GM19043 (cell line): ENCODE measurements around the gene LRRTM3.

ENCODE experiments used
- ATAC-seq: cut with Tn5 transposase; IDR thresholded peaks from one replicate; pipeline ENCODE4 v1.9.1; 2021; ENCODE audit warnings: low read depth; ENCODE audit not compliant: unreplicated experiment

The LRRTM3 gene

GRCh38 chr10:66931340-66931948 lies 5.6 kb downstream of the LRRTM3 start:
- peak; percentile 65 for ATAC-seq

GRCh38 chr10:66931949-66932343 lies 6.1 kb downstream of the LRRTM3 start:
- no peak for ATAC-seq

GRCh38 chr10:66934711-66935110 lies 8.9 kb downstream of the LRRTM3 start:
- no peak for ATAC-seq

GRCh38 chr10:66940965-66941364 lies 15.1 kb downstream of the LRRTM3 start:
- no peak for ATAC-seq

DNA sequence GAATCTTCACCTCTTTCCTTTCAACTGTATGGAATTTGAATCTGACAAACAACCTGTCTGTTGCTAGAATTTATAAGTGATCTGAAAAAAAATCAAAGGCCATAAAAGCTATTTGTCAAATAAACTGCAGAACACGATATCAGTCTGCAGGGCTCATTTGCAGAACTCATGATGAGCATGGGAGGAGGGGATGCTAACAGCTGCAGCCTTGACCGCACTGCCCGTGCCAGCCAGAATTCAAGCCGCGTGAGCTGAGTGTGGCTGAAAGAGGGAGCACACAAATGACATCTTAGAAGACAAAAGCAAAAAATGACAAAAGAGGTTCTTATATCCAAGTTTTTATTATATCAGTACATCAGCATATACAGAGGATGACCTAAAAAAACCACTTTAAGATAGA lies 15.7 kb downstream of the LRRTM3 start:
- ATAC-seq = no peak

- no peak for ATAC-seq
These were observed 16.6 kb downstream of the LRRTM3 start for GRCh38 chr10:66942407-66942806.

DNA sequence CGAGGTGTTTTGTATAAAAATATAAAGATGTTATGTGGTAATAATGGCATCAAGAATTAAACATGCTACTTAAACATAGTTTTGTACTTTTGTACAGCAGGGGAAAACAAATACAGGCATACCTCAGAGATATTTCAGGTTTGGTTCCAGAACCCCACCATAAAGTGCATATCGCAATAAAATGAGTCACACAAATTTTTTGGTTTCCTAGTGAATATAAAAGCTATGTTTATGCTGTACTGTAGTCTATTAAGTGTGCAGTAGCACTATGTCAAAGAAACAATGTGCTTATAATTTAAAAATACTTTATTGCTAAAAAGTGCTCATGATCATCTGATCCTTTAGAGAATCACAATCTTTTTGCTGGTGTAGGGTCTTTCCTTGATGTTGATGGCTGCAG lies 17.8 kb downstream of the LRRTM3 start:
- no peak for ATAC-seq

DNA sequence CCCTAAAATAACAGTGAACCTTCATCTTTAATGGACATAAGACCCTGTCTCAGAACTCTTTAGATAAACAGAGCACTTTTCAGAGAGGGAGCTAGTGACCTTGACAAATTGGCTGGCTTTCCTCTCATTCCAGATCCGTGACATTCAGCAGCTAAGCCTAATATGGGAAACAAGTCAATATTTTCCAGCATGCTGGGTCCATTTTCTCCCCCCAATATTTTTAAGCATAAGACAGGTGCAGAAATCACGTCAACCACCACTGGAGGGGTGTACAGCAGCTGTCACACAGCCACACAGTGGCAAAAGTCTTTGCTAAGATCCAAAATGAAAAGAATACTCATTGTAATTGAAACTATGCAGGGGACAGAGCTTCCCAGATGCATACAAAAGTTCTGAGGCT lies 26.1 kb downstream of the LRRTM3 start:
- ATAC-seq = no peak

DNA sequence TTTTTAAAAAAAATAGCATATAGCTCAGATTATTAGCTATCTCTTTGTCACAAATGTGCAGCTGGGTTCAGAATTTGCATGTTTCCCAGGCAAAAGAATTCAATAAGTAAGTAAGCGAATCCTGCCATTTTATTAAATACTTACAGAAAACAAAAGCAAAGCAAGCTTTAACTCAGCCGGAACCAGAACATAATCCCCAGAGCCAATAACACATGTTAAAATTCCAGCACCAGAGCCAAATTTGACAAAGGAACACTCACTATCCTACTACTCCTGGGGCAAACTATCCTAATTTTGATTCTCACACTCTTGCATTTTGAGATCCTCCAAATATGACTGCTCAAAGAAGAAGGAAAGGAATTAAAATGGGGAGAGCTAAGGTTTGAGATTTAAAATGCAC lies 32.6 kb downstream of the LRRTM3 start:
- no peak for ATAC-seq

DNA sequence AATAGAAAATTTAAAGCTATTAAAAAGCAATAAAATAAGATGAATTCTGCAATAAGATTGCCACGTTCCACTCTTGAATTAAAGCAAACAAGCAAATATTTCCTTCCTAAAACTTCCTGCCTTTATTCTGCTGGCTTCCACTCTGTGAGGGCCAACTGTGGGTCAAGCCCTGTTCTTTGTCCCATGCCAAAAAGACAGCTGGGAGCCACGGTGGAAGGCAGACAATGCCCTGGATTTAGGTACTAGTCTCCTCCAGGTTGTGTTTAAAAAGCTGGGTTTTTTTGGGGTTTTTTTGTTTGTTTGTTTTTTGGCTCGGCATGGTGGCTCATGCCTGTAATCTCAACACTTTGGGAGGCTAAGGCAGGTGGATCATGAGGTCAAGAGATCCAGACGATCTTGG lies 39.1 kb downstream of the LRRTM3 start:
- no peak for ATAC-seq

- no peak for ATAC-seq
These were observed 54.5 kb downstream of the LRRTM3 start for GRCh38 chr10:66980246-66980815.

DNA sequence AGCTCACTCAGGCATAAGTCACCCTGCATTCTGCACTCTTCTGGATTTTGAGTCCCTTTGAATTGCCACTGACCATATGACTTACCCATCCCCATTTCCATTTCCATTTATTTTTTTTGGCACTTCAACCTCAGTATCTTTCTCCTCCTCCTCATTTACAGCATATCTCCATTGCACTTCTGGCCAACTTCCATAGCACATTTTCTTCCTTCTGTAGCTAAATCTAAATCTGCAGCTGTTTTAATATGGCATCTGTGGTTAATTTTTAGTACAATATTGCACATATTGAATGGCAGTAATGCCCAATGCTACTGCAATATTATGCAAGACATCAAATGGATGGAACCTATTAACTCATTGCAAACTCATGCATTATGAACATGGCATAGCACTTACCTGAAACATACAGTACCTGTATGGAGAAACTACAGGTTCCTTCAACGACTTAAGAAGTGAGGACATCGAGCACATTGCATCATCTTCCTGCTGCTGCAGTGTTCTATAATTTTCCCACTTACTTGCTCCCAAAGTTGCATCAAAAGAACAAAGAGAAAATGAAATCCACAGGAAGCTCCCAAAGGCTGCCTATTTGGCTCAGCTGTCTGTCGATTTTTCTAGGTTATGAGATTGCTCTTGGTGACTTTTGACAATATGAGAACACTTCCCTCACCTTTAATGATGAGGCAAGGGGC lies 55.7 kb downstream of the LRRTM3 start:
- ATAC-seq = no peak

DNA sequence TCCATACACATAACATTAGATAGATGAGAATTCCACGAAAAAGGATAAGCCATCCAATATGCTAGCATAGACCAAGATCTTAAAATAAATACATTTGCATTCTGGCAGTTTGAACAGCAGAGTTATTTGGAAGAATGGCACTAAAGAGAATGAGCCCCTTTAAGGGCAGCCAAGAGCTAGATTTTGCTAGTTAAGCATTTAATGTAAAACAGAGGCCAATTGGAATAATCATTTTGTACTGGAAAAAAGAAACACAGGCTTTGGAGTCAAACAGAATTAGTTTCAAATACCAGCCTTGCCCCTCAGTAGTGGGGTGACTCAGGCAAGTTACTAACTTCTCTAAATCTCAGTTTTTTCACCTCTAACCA lies 56.2 kb downstream of the LRRTM3 start:
- no peak for ATAC-seq

DNA sequence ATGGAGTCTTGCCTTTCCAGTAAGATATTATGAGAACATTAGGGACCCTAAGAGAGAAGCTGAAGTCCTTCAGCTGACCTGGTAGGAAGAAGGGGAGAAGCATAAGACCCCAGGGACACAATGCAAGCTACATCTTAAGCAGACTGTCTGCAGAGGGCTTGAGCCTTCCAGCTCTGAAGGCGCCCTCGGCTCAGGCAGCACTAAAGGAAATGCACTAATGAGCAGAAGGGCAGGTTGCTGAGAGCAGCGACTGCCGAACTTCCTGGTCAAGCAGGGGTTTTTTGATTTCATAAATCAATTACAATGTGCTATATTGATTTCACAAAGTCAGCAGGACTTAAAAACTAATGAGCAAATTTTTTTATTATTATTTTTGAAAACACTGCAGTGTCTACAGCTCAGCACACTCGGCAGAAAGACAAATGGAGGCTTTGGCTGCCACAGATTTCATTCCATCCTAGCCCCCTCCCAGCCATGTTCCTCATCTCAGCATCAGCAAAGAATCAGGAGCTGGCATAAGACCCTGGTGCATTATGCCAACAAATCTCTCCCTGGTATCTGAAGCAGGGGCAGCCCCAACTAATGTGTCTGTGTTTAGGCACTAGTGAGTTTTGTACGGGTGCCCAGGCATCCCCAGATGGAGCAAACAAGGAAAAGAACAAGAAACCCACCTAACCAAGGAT lies 57.1 kb downstream of the LRRTM3 start:
- no peak for ATAC-seq

- ATAC-seq = no peak
These were observed 57.6 kb downstream of the LRRTM3 start for GRCh38 chr10:66983475-66983818.

- no peak for ATAC-seq
These were observed 64.5 kb downstream of the LRRTM3 start for GRCh38 chr10:66990143-66990830.

DNA sequence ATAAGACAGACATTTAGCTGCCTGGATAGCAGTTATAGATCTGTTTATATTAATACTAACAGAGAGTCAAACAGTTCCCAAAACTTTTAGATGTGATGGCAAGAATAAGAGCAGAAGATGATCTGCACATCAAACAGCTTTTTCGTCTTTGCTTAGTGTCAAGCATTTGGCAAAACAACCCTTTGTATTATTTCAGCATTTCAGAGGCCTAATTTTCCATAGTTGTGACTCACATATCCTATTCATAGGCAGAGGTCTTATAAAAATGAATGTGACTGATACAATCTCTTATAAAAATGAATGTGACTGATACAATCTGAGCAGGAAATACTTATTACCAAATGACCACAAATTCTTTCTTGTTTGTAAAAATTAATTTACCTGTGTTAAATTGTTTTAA lies 71.2 kb downstream of the LRRTM3 start:
- ATAC-seq = no peak

DNA sequence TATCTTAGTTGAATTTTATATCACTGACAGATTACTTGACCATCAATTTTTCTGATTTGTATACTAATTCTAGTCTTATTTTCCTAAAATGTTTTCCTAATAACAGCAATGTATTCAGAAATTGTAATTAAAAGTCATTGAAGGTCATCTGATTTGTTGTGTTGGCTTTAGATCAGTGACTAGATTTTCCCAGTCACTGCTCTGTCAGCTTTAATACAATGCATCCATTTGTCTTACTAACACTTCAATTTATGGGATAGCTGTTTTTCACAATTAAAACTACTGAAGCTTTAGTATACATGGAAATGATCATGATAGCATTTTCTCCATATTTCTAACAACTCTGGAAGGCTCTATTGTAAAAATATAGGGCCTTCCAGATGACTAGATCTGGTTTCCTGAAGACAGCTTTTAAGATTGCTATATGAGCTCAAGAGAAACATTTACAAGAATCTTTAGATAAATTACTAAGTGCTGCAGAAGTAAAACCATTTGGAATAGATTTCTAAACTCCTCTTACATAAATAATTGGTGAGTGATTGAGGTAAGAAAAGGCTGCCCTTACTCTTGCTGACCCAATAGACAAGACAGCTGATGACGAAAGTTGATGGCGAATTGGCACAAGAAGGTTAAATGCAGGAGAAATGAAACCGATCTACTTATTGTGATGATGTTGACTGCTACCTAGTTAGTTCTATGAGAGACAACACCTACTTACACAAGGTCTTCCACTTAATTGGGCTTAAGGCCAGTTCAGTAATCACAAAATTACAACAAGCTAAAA lies 74.1 kb downstream of the LRRTM3 start:
- ATAC-seq = no peak

GRCh38 chr10:67004690-67005089 lies 78.9 kb downstream of the LRRTM3 start:
- ATAC-seq = no peak

GRCh38 chr10:67005981-67006380 lies 80.1 kb downstream of the LRRTM3 start:
- ATAC-seq = no peak

GRCh38 chr10:67011480-67011879 lies 85.6 kb downstream of the LRRTM3 start:
- no peak for ATAC-seq
